Endodermal cell (in vitro differentiated cells): ENCODE measurements around the gene ZNF280D. TPM values are rescaled to one million over a fixed set of nuclear protein-coding genes. Genes with fewer than 3 reads are reported as not detected.

ENCODE experiments used
- DNase-seq: peaks from one replicate; pipeline ENCODE4 v3.0.0-alpha.2; 2017
- H3K27ac ChIP-seq: 2 replicates; pipeline ENCODE4 v1.5.1; 2013; ENCODE audit warnings: mild to moderate bottlenecking, low read depth, low read length, moderate library complexity
- H3K27me3 ChIP-seq: 2 replicates; pipeline ENCODE4 v1.6.1; 2013; ENCODE audit warnings: mild to moderate bottlenecking, low read length, moderate library complexity; ENCODE audit not compliant: insufficient read depth, control insufficient read depth, poor library complexity, severe bottlenecking
- H3K36me3 ChIP-seq: 2 replicates; pipeline ENCODE4 v1.7.0; 2013; ENCODE audit warnings: mild to moderate bottlenecking, low read length, moderate library complexity; ENCODE audit not compliant: control insufficient read depth, insufficient read depth
- H3K4me1 ChIP-seq: one replicate; pipeline ENCODE4 v1.7.0; 2013; ENCODE audit warnings: low read length; ENCODE audit not compliant: control insufficient read depth, insufficient read depth
- H3K4me3 ChIP-seq: 2 replicates; pipeline ENCODE4 v1.5.1; 2013; ENCODE audit warnings: mild to moderate bottlenecking, low read length, moderate library complexity
- H3K9ac ChIP-seq: 2 replicates; pipeline ENCODE4 v1.6.1; 2013; ENCODE audit warnings: mild to moderate bottlenecking, low read length, moderate library complexity; ENCODE audit not compliant: poor library complexity, severe bottlenecking; ENCODE audit errors: extremely low read depth
- H3K9me3 ChIP-seq: 2 replicates; pipeline ENCODE4 v1.6.1; 2013; ENCODE audit warnings: mild to moderate bottlenecking, low read length, moderate library complexity; ENCODE audit not compliant: control insufficient read depth
- H3K27ac Mint-ChIP-seq: 2 replicates; pipeline ENCODE4 v1.8.0; 2020; ENCODE audit warnings: mixed read lengths
- H3K27me3 Mint-ChIP-seq: 2 replicates; pipeline ENCODE4 v1.8.0; 2021; ENCODE audit warnings: mild to moderate bottlenecking, mixed read lengths; ENCODE audit not compliant: insufficient read depth
- H3K36me3 Mint-ChIP-seq: 2 replicates; pipeline ENCODE4 v1.8.0; 2020; ENCODE audit warnings: low read depth, mixed read lengths
- H3K4me1 Mint-ChIP-seq: 2 replicates; pipeline ENCODE4 v1.8.0; 2020; ENCODE audit warnings: mixed read lengths
- H3K4me3 Mint-ChIP-seq: 2 replicates; pipeline ENCODE4 v1.8.0; 2020; ENCODE audit warnings: mild to moderate bottlenecking, moderate library complexity, mixed read lengths
- H3K9me3 Mint-ChIP-seq: 2 replicates; pipeline ENCODE4 v1.8.0; 2020; ENCODE audit warnings: mild to moderate bottlenecking, mixed read lengths
- WGBS, 2 experiments: methylation state at CpG; one replicate each; pipeline versions ENCODE4 v1.1.5 to v1.1.7; 2013; ENCODE audit warnings: missing lambda C conversion rate in 2 of 2, mixed read lengths in 1 of 2; ENCODE audit not compliant: insufficient coverage in 1 of 2, insufficient read length in 1 of 2; 5-methylcytosine and 5-hydroxymethylcytosine counted together
- total RNA-seq, 2 donors: library from RNA; stranded (reverse); fragmentation: NEBNext Ultra II Directional in 1 of 2; extraction: Animal tissue kit (Norgen Biotek cat#: 25700) in 1 of 2; gene quantifications; 2 replicates in 1 of 2; 3 replicates in 1 of 2; pipeline ENCODE4 v1.2.1, GENCODE V29; 2021
- TF ChIP-seq, protein P1 (sequence below): fragments of 200-600 bp; sonication (generic); conservative IDR thresholded peaks from 2 replicates; pipeline ENCODE4 v1.5.0; 2021; ENCODE audit warnings: antibody characterized with exemption, mild to moderate bottlenecking

Gene ZNF280D
- total RNA-seq, 2 donors from 2014 or later: 22.0 to 35.1 TPM

DNA sequence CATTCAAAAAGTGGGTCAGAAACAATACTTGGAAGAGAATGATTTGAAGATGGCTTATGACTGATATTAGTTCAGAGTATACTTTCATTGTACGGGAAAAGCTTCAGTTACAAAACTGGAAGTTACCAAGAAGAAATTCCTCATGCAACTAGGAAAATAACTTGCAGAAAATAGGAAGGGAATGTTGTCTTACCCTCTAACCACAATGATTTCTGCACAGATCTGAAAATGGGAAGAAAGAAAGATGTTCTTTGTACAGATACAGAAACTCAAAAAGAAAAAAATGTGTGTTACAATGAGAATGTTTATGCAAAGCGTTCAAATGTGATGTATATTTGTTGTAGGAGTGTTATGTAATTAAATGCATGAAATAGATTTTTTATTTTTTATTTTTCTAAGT, 3.7 kb downstream of the ZNF280D start:
- H3K27ac ChIP-seq: no peak overlapping the region
- H3K36me3 ChIP-seq: no peaks in the 10 kb centered on the region
- Mint-ChIP-seq H3K4me3 (no peak overlapping the region), H3K4me1 (peaks cover 35% of the 10 kb centered on the region), H3K27me3 (peaks cover 4% of the 10 kb centered on the region), H3K36me3 (peaks cover 9% of the 10 kb centered on the region), H3K9me3 (peaks cover 15% of the 10 kb centered on the region), H3K27ac (no peak overlapping the region)
- TF ChIP-seq, protein P1, sequence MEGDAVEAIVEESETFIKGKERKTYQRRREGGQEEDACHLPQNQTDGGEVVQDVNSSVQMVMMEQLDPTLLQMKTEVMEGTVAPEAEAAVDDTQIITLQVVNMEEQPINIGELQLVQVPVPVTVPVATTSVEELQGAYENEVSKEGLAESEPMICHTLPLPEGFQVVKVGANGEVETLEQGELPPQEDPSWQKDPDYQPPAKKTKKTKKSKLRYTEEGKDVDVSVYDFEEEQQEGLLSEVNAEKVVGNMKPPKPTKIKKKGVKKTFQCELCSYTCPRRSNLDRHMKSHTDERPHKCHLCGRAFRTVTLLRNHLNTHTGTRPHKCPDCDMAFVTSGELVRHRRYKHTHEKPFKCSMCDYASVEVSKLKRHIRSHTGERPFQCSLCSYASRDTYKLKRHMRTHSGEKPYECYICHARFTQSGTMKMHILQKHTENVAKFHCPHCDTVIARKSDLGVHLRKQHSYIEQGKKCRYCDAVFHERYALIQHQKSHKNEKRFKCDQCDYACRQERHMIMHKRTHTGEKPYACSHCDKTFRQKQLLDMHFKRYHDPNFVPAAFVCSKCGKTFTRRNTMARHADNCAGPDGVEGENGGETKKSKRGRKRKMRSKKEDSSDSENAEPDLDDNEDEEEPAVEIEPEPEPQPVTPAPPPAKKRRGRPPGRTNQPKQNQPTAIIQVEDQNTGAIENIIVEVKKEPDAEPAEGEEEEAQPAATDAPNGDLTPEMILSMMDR: no peak
- WGBS, 2 experiments: 100% methylated on average over 2 of the region's 2 CpGs; no CpG with 5 or more reads in 1 of the 2 experiments
- H3K4me1 ChIP-seq: peaks cover 7% of the 10 kb centered on the region
- H3K4me3 ChIP-seq: no peak overlapping the region
- H3K9me3 ChIP-seq: peaks cover 11% of the 10 kb centered on the region
- no peaks in the 10 kb centered on the region for H3K27me3 ChIP-seq
- H3K9ac ChIP-seq: no peak overlapping the region
- DNase-seq: no peak

- H3K27ac ChIP-seq: no peak overlapping the region
- no peaks in the 10 kb centered on the region for H3K27me3 ChIP-seq
- H3K36me3 ChIP-seq: no peaks in the 10 kb centered on the region
- H3K4me3 ChIP-seq: no peak overlapping the region
- H3K9me3 Mint-ChIP-seq: no peaks in the 10 kb centered on the region
- peaks cover 7% of the 10 kb centered on the region for H3K36me3 Mint-ChIP-seq
- no peak overlapping the region for H3K9ac ChIP-seq
- no peak for DNase-seq
- H3K27ac Mint-ChIP-seq: no peak overlapping the region
- no peaks in the 10 kb centered on the region for H3K27me3 Mint-ChIP-seq
- peaks cover 30% of the 10 kb centered on the region for H3K4me1 Mint-ChIP-seq
- 92% methylated on average over 1 of the region's 1 CpG; no CpG with 5 or more reads in 1 of the 2 experiments for WGBS, 2 experiments
- TF ChIP-seq, protein P1: no peak
- no peaks in the 10 kb centered on the region for H3K9me3 ChIP-seq
- H3K4me3 Mint-ChIP-seq: no peak overlapping the region
- peaks cover 8% of the 10 kb centered on the region for H3K4me1 ChIP-seq
These were observed 7.9 kb downstream of the ZNF280D start for GRCh38 chr15:56725386-56725785.

- H3K36me3 Mint-ChIP-seq: peaks cover 7% of the 10 kb centered on the region
These were observed 9.1 kb downstream of the ZNF280D start for GRCh38 chr15:56724232-56724631.

More at GRCh38 chr15:56724232-56724631, 9.1 kb downstream of the ZNF280D start:
- H3K27me3 ChIP-seq: no peaks in the 10 kb centered on the region
- H3K4me1 ChIP-seq: peaks cover 5% of the 10 kb centered on the region
- Mint-ChIP-seq H3K4me1 (peaks cover 28% of the 10 kb centered on the region), H3K27me3 (no peaks in the 10 kb centered on the region), H3K4me3 (no peak overlapping the region), H3K9me3 (no peaks in the 10 kb centered on the region), H3K27ac (no peak overlapping the region)
- no peak overlapping the region for H3K27ac ChIP-seq
- no peak overlapping the region for H3K9ac ChIP-seq
- no peak overlapping the region for H3K4me3 ChIP-seq
- no peaks in the 10 kb centered on the region for H3K9me3 ChIP-seq
- H3K36me3 ChIP-seq: no peaks in the 10 kb centered on the region
- DNase-seq: no peak
- 84 to 97% methylated on average over 3 of the region's 3 CpGs for WGBS, 2 experiments
- TF ChIP-seq, protein P1: no peak
